Caki2 (cell line): Measurements from ENCODE around the gene TMEM235. TPM values are rescaled to one million over a fixed set of nuclear protein-coding genes. Genes with fewer than 3 reads are reported as not detected.

ENCODE experiments used
- DNase-seq: peaks from one replicate; pipeline ENCODE4 v3.0.0-alpha.2; 2015; ENCODE audit warnings: low read depth
- in situ Hi-C: cut with HindIII; loops from 2 replicates; pipeline ENCODE4 v1.10.0; 2016; ENCODE audit warnings: low sequenced_read_pairs, low pct_unique_long_range_greater_than_20kb, mixed read lengths
- total RNA-seq: library from RNA; depleted of rRNA; stranded (reverse); fragments of >200 nt; shearing (Covaris generic); gene quantifications from 2 replicates; pipeline ENCODE4 v1.2.3, GENCODE V29; 2014; ENCODE audit warnings: low replicate concordance

The TMEM235 gene
- total RNA-seq, 1 experiment from 2014 or later = not detected

- no peak for DNase-seq
- in situ Hi-C loops = no loop called here
Observed at GRCh38 chr17:78265121-78265520, 33.7 kb downstream of the TMEM235 start.

- DNase-seq = no peak
- in situ Hi-C loops = no loop called here
Observed at GRCh38 chr17:78266231-78266631, 34.8 kb downstream of the TMEM235 start.

GRCh38 chr17:78266771-78267170 lies 35.3 kb downstream of the TMEM235 start:
- in situ Hi-C loops = no loop called here
- no peak for DNase-seq

- in situ Hi-C loops = no loop called here
- DNase-seq = no peak
Observed at GRCh38 chr17:78267253-78268073, 36.0 kb downstream of the TMEM235 start.

- in situ Hi-C loops = no loop called here
- no peak for DNase-seq
Observed at GRCh38 chr17:78268191-78268874, 36.9 kb downstream of the TMEM235 start.

- in situ Hi-C loops = no loop called here
- no peak for DNase-seq
Observed at GRCh38 chr17:78268951-78269905, 37.8 kb downstream of the TMEM235 start.

- DNase-seq = no peak
- in situ Hi-C loops = no loop called here
Observed at GRCh38 chr17:78269955-78270381, 38.5 kb downstream of the TMEM235 start.

GRCh38 chr17:78271419-78272170 lies 40.2 kb downstream of the TMEM235 start:
- in situ Hi-C loops = no loop called here
- DNase-seq = no peak

GRCh38 chr17:78272181-78272913 lies 40.9 kb downstream of the TMEM235 start:
- DNase-seq = no peak
- in situ Hi-C loops = no loop called here

- in situ Hi-C loops = no loop called here
- no peak for DNase-seq
Observed at GRCh38 chr17:78272914-78273258, 41.5 kb downstream of the TMEM235 start.

- DNase-seq = no peak
- in situ Hi-C loops = no loop called here
Observed at GRCh38 chr17:78273813-78274212, 42.4 kb downstream of the TMEM235 start.

GRCh38 chr17:78275355-78275754 lies 43.9 kb downstream of the TMEM235 start:
- in situ Hi-C loops = no loop called here
- no peak for DNase-seq

GRCh38 chr17:78276098-78276887 lies 44.9 kb downstream of the TMEM235 start:
- no peak for DNase-seq
- in situ Hi-C loops = no loop called here

- DNase-seq = no peak
- in situ Hi-C loops = no loop called here
Observed at GRCh38 chr17:78278139-78278741, 46.8 kb downstream of the TMEM235 start.

GRCh38 chr17:78279360-78279990 lies 48.0 kb downstream of the TMEM235 start:
- in situ Hi-C loops = no loop called here
- DNase-seq = no peak

GRCh38 chr17:78281249-78281845 lies 49.9 kb downstream of the TMEM235 start:
- in situ Hi-C loops = no loop called here
- no peak for DNase-seq
